H9 (cell line): Measurements from ENCODE around the gene PEPD. TPM values are rescaled to one million over a fixed set of nuclear protein-coding genes. Genes with fewer than 3 reads are reported as not detected.

Source experiments
- DNase-seq: peaks from one replicate; pipeline ENCODE4 v3.0.0-alpha.2; 2017
- H2AFZ ChIP-seq: one replicate; pipeline ENCODE4 v1.6.1; 2013; ENCODE audit warnings: mild to moderate bottlenecking, low read length, control low read depth, moderate library complexity
- H2AK5ac ChIP-seq: 2 replicates; pipeline ENCODE4 v1.6.1; 2013; ENCODE audit warnings: low read length, control low read depth, mixed read lengths; ENCODE audit not compliant: insufficient read length
- H2BK120ac ChIP-seq: one replicate; pipeline ENCODE4 v1.6.1; 2013; ENCODE audit warnings: low read depth, mild to moderate bottlenecking, low read length, control low read depth, inconsistent platforms; ENCODE audit not compliant: poor library complexity, severe bottlenecking
- H2BK12ac ChIP-seq: 2 replicates; pipeline ENCODE4 v1.6.1; 2013; ENCODE audit warnings: low read length, control low read depth, mixed read lengths, low read depth; ENCODE audit not compliant: insufficient read length
- H2BK15ac ChIP-seq: 2 replicates; pipeline ENCODE4 v1.6.1; 2013; ENCODE audit warnings: low read depth, low read length, control low read depth
- H2BK20ac ChIP-seq: one replicate; pipeline ENCODE4 v1.6.1; 2013; ENCODE audit warnings: low read depth, mild to moderate bottlenecking, low read length, control low read depth, inconsistent platforms; ENCODE audit not compliant: poor library complexity, severe bottlenecking
- H2BK5ac ChIP-seq: 2 replicates; pipeline ENCODE4 v1.6.1; 2013; ENCODE audit warnings: low read length, control low read depth, mixed read lengths; ENCODE audit not compliant: insufficient read length
- H3K14ac ChIP-seq: 2 replicates; pipeline ENCODE4 v1.6.1; 2013; ENCODE audit warnings: low read length, control low read depth; ENCODE audit not compliant: insufficient read depth
- H3K18ac ChIP-seq: 2 replicates; pipeline ENCODE4 v1.6.1; 2013; ENCODE audit warnings: low read depth, mild to moderate bottlenecking, mixed read lengths, low read length, control low read depth; ENCODE audit not compliant: insufficient read length
- H3K23ac ChIP-seq: 2 replicates; pipeline ENCODE4 v1.6.1; 2013; ENCODE audit warnings: low read length, control low read depth, mixed read lengths, low read depth; ENCODE audit not compliant: insufficient read length
- H3K23me2 ChIP-seq: 2 replicates; pipeline ENCODE4 v1.6.1; 2013; ENCODE audit warnings: low read depth, mild to moderate bottlenecking, mixed read lengths, low read length, control low read depth; ENCODE audit not compliant: insufficient read length, poor library complexity, severe bottlenecking
- H3K27ac ChIP-seq: 2 replicates; pipeline ENCODE4 v1.5.1; 2013; ENCODE audit warnings: low read length, control low read depth, mixed read lengths, low read depth; ENCODE audit not compliant: insufficient read length
- H3K27me3 ChIP-seq: 2 replicates; pipeline ENCODE4 v1.6.1; 2013; ENCODE audit warnings: low read length, control low read depth, inconsistent platforms; ENCODE audit not compliant: insufficient read depth
- H3K4ac ChIP-seq: 2 replicates; pipeline ENCODE4 v1.6.1; 2013; ENCODE audit warnings: low read depth, mild to moderate bottlenecking, control low read depth, inconsistent platforms, low read length, moderate library complexity
- H3K4me1 ChIP-seq: 2 replicates; pipeline ENCODE4 v1.6.1; 2013; ENCODE audit warnings: low read length, control low read depth, inconsistent platforms; ENCODE audit not compliant: insufficient read depth
- H3K4me2 ChIP-seq: 2 replicates; pipeline ENCODE4 v1.6.1; 2013; ENCODE audit warnings: low read length, control low read depth, mixed read lengths; ENCODE audit not compliant: insufficient read length, insufficient read depth
- H3K56ac ChIP-seq: 2 replicates; pipeline ENCODE4 v1.6.1; 2013; ENCODE audit warnings: low read depth, mild to moderate bottlenecking, mixed read lengths, low read length, control low read depth; ENCODE audit not compliant: insufficient read length
- H3K79me1 ChIP-seq: 2 replicates; pipeline ENCODE4 v1.6.1; 2013; ENCODE audit warnings: low read depth, mild to moderate bottlenecking, moderate library complexity, low read length, control low read depth, inconsistent platforms; ENCODE audit not compliant: insufficient read depth, poor library complexity, severe bottlenecking
- H3K79me2 ChIP-seq: 2 replicates; pipeline ENCODE4 v1.6.1; 2013; ENCODE audit warnings: low read length, control low read depth, inconsistent platforms; ENCODE audit not compliant: insufficient read depth
- H3K9ac ChIP-seq: 2 replicates; pipeline ENCODE4 v1.6.1; 2013; ENCODE audit warnings: low read length, control low read depth, mixed read lengths; ENCODE audit not compliant: insufficient read length; ENCODE audit errors: extremely low read depth
- H3K9me3 ChIP-seq: one replicate; pipeline ENCODE4 v1.6.1; 2013; ENCODE audit warnings: low read depth, low read length, inconsistent platforms; ENCODE audit not compliant: control insufficient read depth
- H3T11ph ChIP-seq: one replicate; pipeline ENCODE4 v1.6.1; 2013; ENCODE audit warnings: mild to moderate bottlenecking, low read length, control low read depth, inconsistent platforms
- H4K20me1 ChIP-seq: one replicate; pipeline ENCODE4 v1.6.1; 2013; ENCODE audit not compliant: control insufficient read depth, insufficient read length, insufficient read depth
- H4K5ac ChIP-seq: 2 replicates; pipeline ENCODE4 v1.6.1; 2013; ENCODE audit warnings: low read depth, mild to moderate bottlenecking, mixed read lengths, low read length, control low read depth; ENCODE audit not compliant: insufficient read length
- H4K8ac ChIP-seq: replicated peaks from 2 replicates; pipeline ENCODE4 v1.6.1; 2013; ENCODE audit warnings: low read length, control low read depth, mixed read lengths, low read depth; ENCODE audit not compliant: insufficient read length
- H4K91ac ChIP-seq: 2 replicates; pipeline ENCODE4 v1.6.1; 2013; ENCODE audit warnings: low read depth, mild to moderate bottlenecking, moderate library complexity, mixed read lengths, low read length, control low read depth; ENCODE audit not compliant: insufficient read length
- H3K27ac Mint-ChIP-seq, 3 experiments: 2 replicates in 2 of 3; 3 replicates in 1 of 3; pipeline ENCODE4 v1.8.0; 2020 to 2021; ENCODE audit warnings: mixed read lengths in 3 of 3, mild to moderate bottlenecking in 1 of 3, moderate library complexity in 1 of 3
- H3K27me3 Mint-ChIP-seq: 2 replicates; pipeline ENCODE4 v1.8.0; 2021; ENCODE audit warnings: low read depth, mild to moderate bottlenecking, moderate library complexity, mixed read lengths
- H3K36me3 Mint-ChIP-seq, 3 experiments: 2 replicates in 2 of 3; 3 replicates in 1 of 3; pipeline ENCODE4 v1.8.0; 2020 to 2021; ENCODE audit warnings: low read depth in 3 of 3, mixed read lengths in 3 of 3; ENCODE audit not compliant: insufficient read depth in 1 of 3
- H3K4me1 Mint-ChIP-seq, 2 experiments: 2 replicates each; pipeline ENCODE4 v1.8.0; 2020; ENCODE audit warnings: mixed read lengths in 2 of 2
- H3K4me3 Mint-ChIP-seq, 2 experiments: 2 replicates in 1 of 2; 3 replicates in 1 of 2; pipeline ENCODE4 v1.8.0; 2020 to 2021; ENCODE audit warnings: mild to moderate bottlenecking in 2 of 2, mixed read lengths in 2 of 2, moderate library complexity in 1 of 2
- H3K9me3 Mint-ChIP-seq, 2 experiments: 2 replicates in 1 of 2; 3 replicates in 1 of 2; pipeline ENCODE4 v1.8.0; 2020; ENCODE audit warnings: mild to moderate bottlenecking in 2 of 2, mixed read lengths in 2 of 2, moderate library complexity in 1 of 2
- CTCF ChIP-seq: fragments of 200-600 bp; sonication (generic); conservative IDR thresholded peaks from 3 replicates; pipeline ENCODE4 v1.8.0; 2021; ENCODE audit warnings: antibody characterized with exemption, mild to moderate bottlenecking
- WGBS: extraction: QIAGEN DNeasy Blood & Tissue Kit; methylation state at CpG from one replicate; pipeline ENCODE4 v1.1.7; 2013; ENCODE audit warnings: missing lambda C conversion rate, low lambda C conversion rate, mixed read lengths; ENCODE audit not compliant: insufficient read length; ENCODE audit errors: extremely low coverage; 5-methylcytosine and 5-hydroxymethylcytosine counted together
- total RNA-seq: library from RNA; stranded (reverse); gene quantifications from 2 replicates; pipeline ENCODE4 v1.2.1, GENCODE V29; 2021

Gene PEPD
- total RNA-seq, 1 experiment from 2014 or later, result 52.8 TPM

- Histone ChIP-seq H3K27me3 (no peaks in the 10 kb centered on the region), H3K23me2 (no peaks in the 10 kb centered on the region), H4K91ac (no peak overlapping the region), H3K9me3 (no peaks in the 10 kb centered on the region), H2BK5ac (no peak overlapping the region), H2AK5ac (no peak overlapping the region), H2AFZ (no peak overlapping the region), H3K23ac (no peak overlapping the region), H3K4ac (no peak overlapping the region), H3T11ph (no peak overlapping the region), H2BK12ac (no peak overlapping the region), H2BK20ac (no peak overlapping the region), H3K4me1 (no peaks in the 10 kb centered on the region), H3K4me2 (no peak overlapping the region), H3K79me1 (no peaks in the 10 kb centered on the region), H3K18ac (no peak overlapping the region), H4K20me1 (peaks cover 2% of the 10 kb centered on the region), H4K5ac (no peak overlapping the region), H3K79me2 (no peaks in the 10 kb centered on the region), H3K27ac (no peak overlapping the region), H2BK15ac (no peak overlapping the region), H3K9ac (no peak overlapping the region), H3K14ac (no peak overlapping the region), H3K56ac (no peak overlapping the region), H2BK120ac (no peak overlapping the region), H4K8ac (no peak overlapping the region)
- Mint-ChIP-seq H3K4me3 (no peak overlapping the region), H3K36me3 (peaks cover 0 to under 1% (median 0%) of the 10 kb centered on the region in 3 experiments; a peak in 1 of 7 replicates), H3K4me1 (0 out of 4 replicates have a peak, but pooled peaks cover under 1 to 3% of the 10 kb centered on the region in 2 experiments), H3K27me3 (0 out of 2 replicates have a peak, but pooled peaks cover 3% of the 10 kb centered on the region), H3K9me3 (no peaks in the 10 kb centered on the region), H3K27ac (no peak overlapping the region; a peak in 2 of 7 replicates)
- WGBS, result no CpG with 5 or more reads among the region's 7 CpGs
- no peak for DNase-seq
- TF ChIP-seq CTCF, result no peak
Measured at GRCh38 chr19:33440682-33441081, 80.9 kb downstream of the PEPD start.
